Upper lobe of left lung (tissue), 6 donors: ENCODE results near the gene RBFOX2. TPM values are rescaled to one million over a fixed set of nuclear protein-coding genes. Genes with fewer than 3 reads are reported as not detected.

Experiments used
- ATAC-seq, 2 donors: fragments of 200-7000 bp; cut with Tn5 transposase; one replicate each; pipeline ENCODE4 v1.9.1; 2022; ENCODE audit warnings: mild to moderate bottlenecking in 2 of 2, moderate library complexity in 2 of 2; ENCODE audit not compliant: low FRiP score in 2 of 2
- DNase-seq, 2 donors: peaks; one replicate each; pipeline ENCODE4 v3.0.0-alpha.2; 2019 to 2020
- H3K27ac ChIP-seq, 4 donors: fragments of 200-600 bp; sonication (generic); one replicate each; pipeline ENCODE4 v1.5.1; 2016 to 2019
- H3K27me3 ChIP-seq, 4 donors: fragments of 200-600 bp; sonication (generic); one replicate each; pipeline ENCODE4 v1.5.1; 2017 to 2019
- H3K36me3 ChIP-seq, 4 donors: fragments of 200-600 bp; sonication (generic); one replicate each; pipeline ENCODE4 v1.5.1; 2016 to 2019
- H3K4me1 ChIP-seq, 4 donors: fragments of 200-600 bp; sonication (generic); one replicate each; pipeline ENCODE4 v1.5.1; 2018 to 2019
- H3K4me3 ChIP-seq, 4 donors: fragments of 200-600 bp; sonication (generic); one replicate each; pipeline ENCODE4 v1.5.1; 2017 to 2019; ENCODE audit warnings: mild to moderate bottlenecking in 2 of 4, moderate library complexity in 1 of 4
- H3K9me3 ChIP-seq, 4 donors: fragments of 200-600 bp; sonication (generic); one replicate each; pipeline ENCODE4 v1.5.1; 2018 to 2019
- CTCF ChIP-seq, 6 experiments: fragments of 450-650 bp in 4 of 6; fragments of 200-600 bp in 2 of 6; sonication (generic) in 2 of 6; IDR thresholded peaks; one replicate each; pipeline ENCODE4 v1.5.1; 2016 to 2019; ENCODE audit warnings: antibody characterized with exemption in 6 of 6
- EP300 ChIP-seq, 4 donors: sonication (generic); formaldehyde crosslinking; IDR thresholded peaks; one replicate each; pipeline ENCODE4 v1.5.1; 2017; ENCODE audit warnings: antibody characterized with exemption in 4 of 4, control low read depth in 2 of 4
- POLR2A ChIP-seq, 4 donors: fragments of 450-650 bp; IDR thresholded peaks; one replicate each; pipeline ENCODE4 v1.5.1; 2016 to 2017; ENCODE audit warnings: antibody characterized with exemption in 4 of 4, mild to moderate bottlenecking in 2 of 4
- POLR2AphosphoS5 ChIP-seq, 2 donors: sonication (generic); formaldehyde crosslinking; IDR thresholded peaks; one replicate each; pipeline ENCODE4 v1.5.1; 2017; ENCODE audit warnings: antibody characterized with exemption in 2 of 2
- WGBS, 2 donors: methylation state at CpG; one replicate each; pipeline ENCODE4 v1.1.5; 2017 to 2018; 5-methylcytosine and 5-hydroxymethylcytosine counted together
- total RNA-seq, 6 donors: library from RNA; depleted of rRNA in 4 of 6; stranded (reverse); fragments of >200 nt in 4 of 6; gene quantifications; one replicate each; pipeline versions ENCODE4 v1.1.0 to v1.2.1, GENCODE V29; 2016 to 2021
- donor health status: DM: no; HTN: no; CAD: no; lungs with moderate emphysema.
- donor health status: DM: no; HTN: yes; CAD: no; lungs with severe emphysema.

RBFOX2 gene
- total RNA-seq, 6 donors from 2014 or later = 47.8 to 86.4 (median 54.5) TPM

DNA sequence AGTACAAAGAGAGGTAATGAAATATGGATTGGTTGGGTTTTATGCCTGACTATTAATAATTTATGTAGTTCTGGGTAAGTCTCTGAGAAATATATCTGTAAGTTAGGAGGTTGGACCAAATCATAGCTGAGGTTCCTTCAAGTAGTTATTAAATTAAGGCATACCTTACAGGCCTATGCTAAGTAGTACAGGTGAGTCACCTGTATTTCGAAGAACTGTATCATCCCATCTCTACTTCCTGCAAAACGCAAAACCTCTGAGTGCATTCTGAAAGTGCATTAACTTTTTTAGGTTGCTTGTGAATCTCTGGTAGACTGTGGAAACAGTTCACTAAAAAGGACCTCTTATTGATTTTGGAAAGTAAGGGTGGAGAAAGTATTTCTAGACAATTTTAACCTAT is 273.9 kb downstream of the RBFOX2 start:
- Histone ChIP-seq H3K36me3 (peaks cover 0 to 19% (median 6%) of the 10 kb centered on the region in 4 donors), H3K27ac (no peak overlapping the region), H3K4me1 (peaks cover 0 to 9% (median 2%) of the 10 kb centered on the region in 4 donors), H3K9me3 (no peaks in the 10 kb centered on the region), H3K4me3 (no peak overlapping the region), H3K27me3 (no peaks in the 10 kb centered on the region)
- ATAC-seq (no peak), DNase-seq (no peak)
- WGBS, 2 donors = 92% methylated on average over 2 of the region's 2 CpGs
- TF ChIP-seq CTCF (IDR thresholded peaks at IDR 0.05) (no peak), POLR2AphosphoS5 (IDR thresholded peaks at IDR 0.05) (no peak), POLR2A (IDR thresholded peaks at IDR 0.05) (no peak), EP300 (IDR thresholded peaks at IDR 0.05) (no peak)

DNA sequence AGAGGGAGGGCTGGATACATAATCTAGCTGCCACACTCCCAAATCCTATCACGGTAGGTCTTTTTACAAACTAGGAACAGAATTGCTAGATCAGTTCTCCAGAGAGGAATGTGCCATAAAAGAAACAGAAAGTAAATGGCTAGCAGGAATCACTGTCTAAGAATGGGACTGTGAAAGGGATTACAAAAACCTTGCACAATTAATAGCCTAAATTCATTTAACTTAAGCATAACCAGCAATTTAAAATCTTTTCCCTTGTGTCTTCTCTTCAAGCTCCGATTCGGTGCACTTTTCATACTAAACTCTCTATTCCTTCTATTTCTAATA is 275.8 kb downstream of the RBFOX2 start:
- Histone ChIP-seq H3K4me1 (peaks cover 0 to 9% (median 2%) of the 10 kb centered on the region in 4 donors), H3K4me3 (no peak overlapping the region), H3K27ac (no peak overlapping the region), H3K27me3 (no peaks in the 10 kb centered on the region), H3K9me3 (no peaks in the 10 kb centered on the region), H3K36me3 (peaks cover 0 to 9% (median 0%) of the 10 kb centered on the region in 4 donors)
- TF ChIP-seq EP300 (IDR thresholded peaks at IDR 0.05) (no peak), POLR2A (IDR thresholded peaks at IDR 0.05) (no peak), CTCF (IDR thresholded peaks at IDR 0.05) (no peak), POLR2AphosphoS5 (IDR thresholded peaks at IDR 0.05) (no peak)
- DNase-seq (no peak), ATAC-seq (no peak)
- 79 to 82% methylated on average over 3 of the region's 3 CpGs for WGBS, 2 donors

- Histone ChIP-seq H3K27ac (no peak overlapping the region), H3K4me3 (no peak overlapping the region), H3K36me3 (peaks cover 0 to 9% (median 0%) of the 10 kb centered on the region in 4 donors), H3K27me3 (no peaks in the 10 kb centered on the region), H3K9me3 (no peaks in the 10 kb centered on the region), H3K4me1 (peaks cover 0 to 9% (median 2%) of the 10 kb centered on the region in 4 donors)
- DNase-seq (no peak), ATAC-seq (no peak)
- no peak for TF ChIP-seq POLR2AphosphoS5 (IDR thresholded peaks at IDR 0.05)
- no peak for TF ChIP-seq EP300 (IDR thresholded peaks at IDR 0.05)
- TF ChIP-seq POLR2A (IDR thresholded peaks at IDR 0.05) = no peak
- TF ChIP-seq CTCF (IDR thresholded peaks at IDR 0.05) = no peak
- WGBS, 2 donors = 56 to 67% methylated on average over 5 of the region's 5 CpGs
Measured at GRCh38 chr22:35752006-35752862, 276.4 kb downstream of the RBFOX2 start.

- H3K9me3 ChIP-seq = no peaks in the 10 kb centered on the region
- ATAC-seq = no peak
- 83 to 86% methylated on average over 10 of the region's 10 CpGs for WGBS, 2 donors
- no peak for TF ChIP-seq EP300 (IDR thresholded peaks at IDR 0.05)
- no peak for TF ChIP-seq POLR2AphosphoS5 (IDR thresholded peaks at IDR 0.05)
- no peak for TF ChIP-seq POLR2A (IDR thresholded peaks at IDR 0.05)
- no peak for TF ChIP-seq CTCF (IDR thresholded peaks at IDR 0.05)
- no peak overlapping the region for H3K27ac ChIP-seq
- H3K4me1 ChIP-seq = peaks cover 0 to 9% (median 2%) of the 10 kb centered on the region in 4 donors
- peaks cover 0 to 23% (median 0%) of the 10 kb centered on the region in 4 donors for H3K36me3 ChIP-seq
- no peaks in the 10 kb centered on the region for H3K27me3 ChIP-seq
- no peak for DNase-seq
- H3K4me3 ChIP-seq = no peak overlapping the region
Measured at GRCh38 chr22:35749808-35750207, 278.8 kb downstream of the RBFOX2 start.
